ENCODE data around the gene PAQR9.
"Not testable (repeated sequence)": the region's sequence is repeated elsewhere in the genome, so short reads cannot be mapped to it uniquely, and the experiment has no call there.

PAQR9 gene, protein sequence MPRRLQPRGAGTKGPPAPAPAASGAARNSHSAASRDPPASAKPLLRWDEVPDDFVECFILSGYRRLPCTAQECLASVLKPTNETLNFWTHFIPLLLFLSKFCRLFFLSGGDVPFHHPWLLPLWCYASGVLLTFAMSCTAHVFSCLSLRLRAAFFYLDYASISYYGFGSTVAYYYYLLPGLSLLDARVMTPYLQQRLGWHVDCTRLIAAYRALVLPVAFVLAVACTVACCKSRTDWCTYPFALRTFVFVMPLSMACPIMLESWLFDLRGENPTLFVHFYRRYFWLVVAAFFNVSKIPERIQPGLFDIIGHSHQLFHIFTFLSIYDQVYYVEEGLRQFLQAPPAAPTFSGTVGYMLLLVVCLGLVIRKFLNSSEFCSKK

DNA sequence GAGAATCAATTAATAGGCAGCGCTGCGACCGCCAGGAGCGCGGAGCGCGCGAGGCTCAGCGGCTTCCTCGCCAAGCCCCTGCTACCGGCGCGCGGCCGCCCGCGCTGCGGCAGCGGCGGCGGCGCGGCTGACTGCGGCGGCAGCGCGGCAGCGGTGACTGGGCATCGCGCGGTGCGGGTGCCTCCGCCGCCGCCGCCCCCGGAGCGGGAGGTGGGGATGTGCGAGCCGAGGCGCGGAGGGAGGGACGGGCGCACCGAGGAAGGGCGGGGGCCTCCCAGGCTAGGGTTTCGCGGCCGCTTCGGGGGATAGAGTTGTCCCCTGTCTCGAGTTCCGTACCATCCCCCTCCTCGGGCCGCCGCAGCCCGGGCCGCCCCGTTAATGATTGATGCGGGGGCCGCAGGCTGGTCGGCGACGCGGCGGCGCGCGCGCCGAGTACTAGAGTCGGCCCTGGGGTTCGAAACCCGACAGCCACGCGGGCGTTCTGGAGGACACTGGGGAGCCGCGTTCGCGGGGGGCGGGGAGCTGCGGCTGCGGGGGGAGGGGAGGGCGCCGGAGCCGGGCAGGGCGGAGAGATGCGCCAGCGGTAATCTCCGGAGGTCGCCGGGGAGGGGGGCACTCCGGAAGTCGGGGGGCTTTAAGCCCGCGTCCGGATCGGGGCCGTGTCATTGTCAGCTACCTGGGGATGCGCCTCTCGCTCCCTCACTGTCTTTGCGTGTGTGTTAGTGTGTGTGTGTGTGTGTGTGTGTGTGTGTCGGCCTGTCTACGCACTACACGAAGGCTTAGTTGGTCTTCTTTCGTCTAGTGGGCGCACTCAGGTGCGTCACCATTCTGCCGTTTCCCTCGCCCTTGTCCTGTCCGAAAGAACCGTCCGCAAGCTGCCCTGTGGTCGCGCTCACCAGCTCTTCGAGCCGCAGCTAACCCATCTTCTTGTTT is at the start of gene PAQR9:
Gene PAQR9 (minus strand): TSS at position 159 of the 933 bp plus-strand sequence. CDS start 338 bp downstream, outside the sequence.
- DNase-seq = peak in 9 of 56 donors; percentile 3 to 61 (median 35)

DNA sequence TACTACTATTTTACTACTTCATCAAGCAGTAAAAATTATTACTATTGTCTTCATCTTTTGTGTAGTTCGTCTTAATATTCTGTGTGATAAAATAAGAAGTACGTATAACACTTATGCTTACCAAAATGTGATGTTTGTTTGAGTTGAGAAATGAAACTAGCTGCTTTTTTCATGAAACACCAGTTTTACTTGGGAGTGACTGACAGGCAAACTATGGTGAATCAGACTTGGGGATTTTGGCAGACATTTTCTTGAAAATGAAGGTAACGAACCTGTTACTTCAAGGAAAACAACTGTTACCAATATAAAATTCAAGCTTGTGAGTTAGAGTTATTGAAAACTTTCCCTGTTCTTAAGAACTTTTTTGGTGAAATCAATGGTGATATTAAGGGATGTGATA is 48.2 kb upstream of the PAQR9 start:
- DNase-seq = no peak

DNA sequence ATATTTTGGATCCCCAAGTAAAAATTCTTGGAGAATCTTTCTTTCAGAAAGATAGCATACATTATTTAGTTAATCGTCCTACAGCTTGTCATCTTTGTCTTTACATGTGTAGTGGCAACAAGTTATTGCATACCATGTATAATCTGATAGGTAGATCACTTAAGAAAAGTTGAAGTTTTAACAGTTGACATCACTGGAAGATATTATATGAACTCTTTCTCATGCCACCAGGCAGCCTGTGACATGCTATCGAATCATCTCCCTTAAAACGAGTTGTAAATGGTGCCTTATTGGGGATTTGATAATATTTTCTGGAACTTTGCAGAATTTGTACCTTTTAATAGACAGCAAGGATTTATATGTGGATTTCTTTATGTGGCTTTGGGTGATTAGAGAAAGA is 46.5 kb upstream of the PAQR9 start:
- no peak for DNase-seq

DNA sequence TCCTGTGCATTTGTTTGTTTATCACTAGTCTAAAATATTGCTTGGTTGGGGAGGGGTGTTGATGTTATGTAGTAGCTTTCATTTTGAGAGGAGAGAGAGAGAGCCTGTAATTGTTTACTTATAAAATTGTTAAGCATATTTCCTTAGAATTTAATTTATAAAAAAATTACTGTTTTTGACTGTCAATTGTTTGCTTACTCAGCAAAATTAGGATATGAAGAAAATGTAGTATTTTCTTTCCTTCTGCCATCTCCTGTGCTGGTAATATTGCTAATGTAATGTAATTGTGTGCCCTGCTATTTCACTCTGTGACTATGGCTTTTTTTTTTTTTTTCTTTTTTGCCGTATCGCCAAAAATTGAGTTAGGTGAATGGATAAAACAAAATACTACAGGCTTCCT is 41.3 kb upstream of the PAQR9 start:
- DNase-seq = no peak

DNA sequence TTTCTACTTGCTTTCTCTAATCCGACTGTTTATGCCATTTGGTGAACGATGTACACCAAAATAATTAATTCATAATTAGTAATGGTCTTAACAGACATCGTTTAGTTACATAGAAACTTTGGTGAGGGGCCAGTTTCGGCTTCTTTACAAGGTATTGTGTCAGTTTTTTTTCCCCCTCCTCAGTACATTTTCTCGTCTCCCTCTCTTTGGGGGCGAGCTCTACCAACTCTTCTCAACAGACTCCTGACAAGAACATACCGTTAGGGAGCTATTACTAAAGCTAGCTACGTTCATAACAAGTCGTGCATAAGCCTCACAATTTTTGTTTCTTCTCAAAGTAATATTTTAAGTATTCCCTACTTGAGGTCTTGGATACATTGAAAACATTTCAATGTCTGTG is 39.3 kb upstream of the PAQR9 start:
- no peak for DNase-seq

DNA sequence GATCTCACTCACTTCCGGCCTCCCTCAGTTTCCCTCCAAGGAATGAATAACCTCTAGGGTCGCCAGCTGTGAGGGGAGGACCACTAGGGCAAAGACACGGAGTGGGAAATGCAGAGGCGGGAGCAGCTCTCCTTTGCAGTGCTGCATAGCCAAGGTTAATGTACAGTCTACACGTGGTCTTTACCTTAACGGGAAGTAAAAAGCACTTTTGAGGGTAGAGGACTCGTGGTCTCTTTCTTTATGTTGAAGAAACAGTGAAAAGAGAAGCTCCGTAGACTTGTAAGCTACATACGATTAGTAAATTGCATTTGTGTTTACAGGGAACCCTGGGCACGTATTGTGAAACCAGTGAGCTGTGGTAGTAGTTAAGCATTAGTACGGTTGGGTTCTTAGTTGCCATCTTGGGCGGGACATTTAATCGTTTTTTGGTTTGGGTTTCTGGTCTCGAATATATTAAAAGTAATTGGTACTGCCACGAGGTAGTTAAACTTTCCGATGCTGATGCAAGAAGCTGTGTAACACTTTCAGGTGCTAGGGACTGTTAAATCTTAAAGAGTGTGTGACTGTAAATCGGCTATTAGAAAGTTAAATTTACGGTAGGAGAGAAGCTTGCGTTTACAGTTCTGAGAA is 38.7 kb upstream of the PAQR9 start:
- no peak for DNase-seq

DNA sequence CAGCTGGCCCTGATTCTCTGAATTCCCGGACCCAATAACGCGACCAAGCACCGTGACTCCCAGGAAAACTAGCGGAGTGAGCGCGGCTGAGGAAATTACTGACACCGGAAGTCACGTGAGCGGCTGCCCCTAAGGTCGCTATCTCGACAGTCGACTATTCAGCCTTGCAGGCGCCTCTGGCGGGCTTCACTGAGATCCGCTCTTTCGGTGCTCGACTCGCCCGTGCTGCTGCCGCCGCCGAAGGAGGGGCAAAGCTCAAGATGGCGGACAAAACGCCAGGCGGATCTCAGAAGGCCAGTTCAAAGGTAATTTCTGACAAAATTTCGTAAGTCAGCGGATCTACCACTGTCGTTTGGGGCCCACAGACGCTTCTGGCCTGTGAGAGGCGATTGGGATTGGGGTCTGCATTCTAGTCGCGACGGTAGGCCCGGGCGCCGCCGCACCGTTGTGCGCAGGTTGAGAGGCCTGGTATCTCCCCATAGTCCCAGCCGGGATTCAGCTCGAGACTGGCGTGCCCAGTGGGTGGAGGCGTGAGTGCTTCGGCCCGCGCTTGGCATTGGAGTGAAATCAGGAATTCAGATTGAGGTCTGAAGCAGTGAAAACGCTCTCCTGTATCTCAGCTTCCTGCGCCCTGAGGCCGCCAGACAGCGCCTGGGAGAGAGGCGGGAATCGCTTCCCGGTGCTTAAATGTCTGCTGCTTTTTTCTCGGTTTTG is 38.1 kb upstream of the PAQR9 start, which contains the start of gene U2SURP:
Gene U2SURP (plus strand): TSS at position 202 of the 714 bp plus-strand sequence. CDS start 59 bp downstream, at position 261.
- DNase-seq = peak; percentile 65 to 98 (median 94)

DNA sequence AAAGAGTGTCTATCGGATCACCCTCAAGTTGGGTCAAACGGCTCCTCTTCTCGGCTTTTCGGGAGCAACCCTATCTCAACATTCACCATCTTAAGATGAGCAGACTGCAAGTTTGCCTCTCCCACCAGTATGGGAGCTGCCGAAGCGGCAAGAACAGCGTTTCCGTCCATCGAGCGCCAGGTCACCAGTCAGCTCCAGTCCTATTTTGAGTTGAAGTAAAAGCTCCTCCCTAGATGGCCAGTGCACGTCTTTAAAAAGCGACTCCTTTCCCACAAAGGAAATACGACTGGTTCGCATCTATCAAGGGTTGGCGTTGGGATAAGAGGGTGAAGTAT is 37.5 kb upstream of the PAQR9 start:
- peak in 14 of 56 donors; percentile 41 to 80 (median 68) for DNase-seq

DNA sequence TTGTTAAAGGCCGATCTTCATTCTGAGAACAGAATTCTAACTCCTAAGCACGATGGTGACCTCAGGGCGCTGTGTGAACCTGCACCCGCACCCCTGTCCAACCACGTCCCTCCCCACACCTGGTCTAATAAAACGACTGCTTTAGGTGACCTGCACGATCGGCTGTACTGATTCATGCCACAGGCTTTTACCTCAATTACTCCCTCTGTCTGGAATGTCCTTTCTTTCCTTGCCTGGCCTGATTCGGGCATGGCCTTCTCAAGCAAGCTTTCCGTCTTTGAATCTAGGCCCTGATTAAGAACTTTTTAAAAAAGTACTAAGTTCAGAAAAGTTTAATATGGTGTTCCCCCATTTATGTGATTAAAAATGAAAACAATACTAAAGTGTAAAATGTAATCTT is 37.1 kb upstream of the PAQR9 start:
- DNase-seq = no peak

DNA sequence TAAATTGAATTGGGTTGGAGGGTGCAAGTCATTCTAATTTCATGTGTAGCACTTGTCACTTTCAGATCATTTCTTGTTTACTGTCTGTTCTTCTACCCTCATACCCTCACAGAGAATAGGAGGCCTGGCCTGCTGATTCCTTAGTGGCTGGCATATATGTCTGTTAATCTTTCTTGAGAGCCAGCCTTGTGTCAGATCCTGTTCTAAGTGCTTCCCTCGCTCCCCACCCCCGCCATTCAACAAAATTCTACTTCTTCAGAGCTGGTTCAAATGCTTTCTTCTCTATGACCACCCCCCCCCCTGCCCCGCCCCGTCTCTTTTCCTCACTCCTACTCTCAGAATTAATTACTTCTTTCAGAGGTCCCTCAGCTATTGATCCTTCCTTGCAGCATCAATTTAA is 36.4 kb upstream of the PAQR9 start:
- no peak for DNase-seq

DNA sequence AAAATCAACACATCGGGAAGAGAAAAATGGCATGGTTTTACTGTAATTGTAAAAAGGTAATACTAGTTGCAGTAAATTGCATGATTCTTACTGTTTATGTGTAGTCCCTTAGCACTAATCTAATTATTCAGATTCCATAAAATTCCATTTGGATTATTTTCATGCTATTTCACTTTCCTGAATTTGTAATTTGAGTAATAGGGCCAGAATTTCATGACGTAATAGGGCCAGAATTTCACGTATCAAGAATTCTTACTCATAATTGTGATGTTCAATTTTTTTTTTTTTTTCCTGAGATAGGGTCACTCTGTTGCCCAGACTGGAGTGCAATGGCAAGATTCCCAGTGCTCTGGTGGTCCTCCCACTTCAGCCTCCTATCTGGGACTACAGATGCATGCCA is 35.0 kb upstream of the PAQR9 start:
- no peak for DNase-seq

DNA sequence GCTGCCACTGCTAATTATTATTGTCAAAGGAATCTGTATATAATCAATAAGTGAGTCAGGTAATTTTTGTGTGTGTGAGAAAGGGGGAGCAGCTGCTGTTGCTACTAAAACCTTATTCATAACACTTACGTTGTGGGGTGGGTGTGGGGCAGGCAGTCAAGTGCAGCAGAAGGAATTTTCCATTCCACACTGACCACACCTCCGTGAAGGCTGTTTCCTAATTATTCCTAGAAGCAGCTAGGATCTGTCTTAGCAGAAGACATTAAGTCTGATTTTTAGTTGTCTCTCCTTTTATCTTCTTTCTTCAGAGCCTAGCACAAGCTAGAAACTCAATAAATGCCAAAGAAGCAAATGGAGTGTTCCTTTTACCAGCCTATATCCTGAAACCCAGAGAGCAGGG is 33.9 kb upstream of the PAQR9 start:
- DNase-seq = no peak

DNA sequence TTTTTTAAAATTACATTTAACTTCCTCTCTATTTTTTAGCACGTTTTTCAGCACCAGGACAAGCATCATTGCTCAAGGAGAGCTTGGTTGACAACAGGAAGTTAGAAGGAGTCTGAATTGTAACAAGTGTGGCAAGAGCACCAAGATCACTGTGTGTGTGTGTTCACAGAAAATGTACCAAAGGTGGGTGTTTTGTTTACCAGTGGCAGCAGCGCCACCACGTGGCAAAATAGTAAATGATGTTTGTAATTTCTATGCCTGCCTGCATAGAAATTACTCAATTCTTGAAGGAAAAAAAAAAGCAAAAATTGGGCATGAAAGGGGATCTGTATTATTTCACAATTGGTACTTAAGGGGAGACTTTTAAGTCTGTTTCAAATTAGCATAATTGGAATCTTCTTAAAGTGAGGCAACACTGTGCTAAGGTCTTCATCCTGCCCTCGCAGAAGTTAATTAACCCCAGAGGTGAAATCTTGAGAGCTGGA is 30.5 kb upstream of the PAQR9 start:
- DNase-seq = peak in 28 of 56 donors; percentile 1 to 76 (median 18)

DNA sequence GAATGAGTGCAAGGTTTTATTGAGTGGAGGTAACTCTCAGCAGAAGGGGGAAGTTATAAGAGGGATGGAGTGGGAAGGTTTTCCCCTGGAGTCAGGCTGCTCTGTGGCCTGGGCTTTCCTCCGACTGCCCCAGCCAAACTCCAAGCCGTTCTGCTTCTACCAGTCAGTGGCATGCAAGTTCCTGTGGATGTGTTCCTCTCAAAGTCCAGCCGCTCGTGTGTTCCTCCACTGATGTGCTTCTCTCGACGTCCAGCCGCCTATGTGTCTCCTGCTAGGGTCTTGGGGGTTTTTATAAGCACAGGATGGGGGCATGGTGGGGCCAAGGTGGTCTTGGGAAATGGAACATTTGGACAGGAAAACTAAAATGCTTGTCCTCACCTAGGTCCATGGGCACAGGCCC is 28.8 kb upstream of the PAQR9 start:
- DNase-seq = no peak

DNA sequence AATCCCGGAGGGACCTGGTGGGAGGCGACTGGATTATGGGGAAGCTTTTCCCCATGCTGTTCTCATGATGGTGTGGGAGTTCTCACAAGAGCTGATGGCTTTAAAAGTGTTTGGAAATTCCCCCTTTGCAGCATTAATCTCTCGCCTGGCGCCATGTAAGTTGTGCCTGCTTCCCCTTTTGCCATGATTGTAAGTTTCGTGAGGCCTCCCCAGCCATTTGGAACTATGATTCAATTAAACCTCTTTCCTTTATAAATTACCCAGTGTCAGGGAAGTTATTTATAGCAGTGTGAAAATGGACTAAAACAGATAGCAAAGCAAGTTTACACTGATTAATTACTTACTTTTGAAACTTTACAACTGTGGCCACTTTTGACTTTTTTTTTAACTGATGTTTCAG is 27.2 kb upstream of the PAQR9 start:
- DNase-seq = no peak

DNA sequence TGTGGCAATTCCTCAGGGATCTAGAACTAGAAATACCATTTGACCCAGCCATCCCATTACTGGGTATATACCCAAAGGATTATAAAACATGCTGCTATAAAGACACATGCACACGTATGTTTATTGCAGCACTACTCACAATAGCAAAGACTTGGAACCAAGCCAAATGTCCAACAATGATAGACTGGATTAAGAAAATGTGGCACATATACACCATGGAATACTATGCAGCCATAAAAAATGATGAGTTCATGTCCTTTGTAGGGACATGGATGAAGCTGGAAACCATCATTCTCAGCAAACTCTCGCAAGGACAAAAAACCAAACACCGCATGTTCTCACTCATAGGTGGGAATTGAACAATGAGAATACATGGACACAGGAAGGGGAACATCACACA is 25.4 kb upstream of the PAQR9 start:
- not testable (repeated sequence) for DNase-seq

DNA sequence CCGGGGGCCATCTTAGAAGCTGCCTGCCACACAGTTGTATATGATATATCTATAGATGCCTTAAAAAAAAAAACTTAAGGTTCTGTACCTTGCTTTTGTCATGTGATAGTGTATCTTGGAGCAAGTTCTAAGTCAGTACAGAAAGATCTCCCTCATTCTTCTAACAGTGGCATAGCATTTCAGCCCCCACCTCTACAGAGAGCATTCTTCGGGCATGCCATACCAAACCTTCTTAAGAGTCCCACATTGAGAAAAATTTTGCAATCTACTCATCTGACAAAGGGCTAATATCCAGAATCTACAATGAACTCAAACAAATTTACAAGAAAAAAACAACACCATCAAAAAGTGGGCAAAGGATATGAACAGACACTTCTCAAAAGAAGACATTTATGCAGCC is 24.7 kb upstream of the PAQR9 start:
- DNase-seq = not testable (repeated sequence)

DNA sequence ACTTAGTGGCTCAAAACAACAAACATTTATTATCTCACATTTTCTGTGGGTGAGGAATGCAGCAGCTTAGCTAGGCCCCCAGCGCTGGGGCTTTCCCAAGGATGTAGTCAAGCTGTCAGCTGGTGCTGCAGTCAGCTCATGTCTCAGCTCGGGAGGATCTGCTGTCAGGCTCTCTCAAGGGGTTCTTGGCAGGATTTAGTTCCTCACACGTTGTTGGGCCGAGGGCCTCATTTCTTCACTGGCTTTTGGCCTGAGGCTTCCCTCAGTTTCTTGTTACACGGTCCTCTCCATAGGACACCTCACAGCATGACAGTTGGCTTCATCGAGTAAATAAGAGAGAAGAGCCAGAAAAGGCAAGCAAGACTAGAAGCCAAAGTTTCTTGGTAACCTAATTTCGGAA is 24.2 kb upstream of the PAQR9 start:
- no peak for DNase-seq

DNA sequence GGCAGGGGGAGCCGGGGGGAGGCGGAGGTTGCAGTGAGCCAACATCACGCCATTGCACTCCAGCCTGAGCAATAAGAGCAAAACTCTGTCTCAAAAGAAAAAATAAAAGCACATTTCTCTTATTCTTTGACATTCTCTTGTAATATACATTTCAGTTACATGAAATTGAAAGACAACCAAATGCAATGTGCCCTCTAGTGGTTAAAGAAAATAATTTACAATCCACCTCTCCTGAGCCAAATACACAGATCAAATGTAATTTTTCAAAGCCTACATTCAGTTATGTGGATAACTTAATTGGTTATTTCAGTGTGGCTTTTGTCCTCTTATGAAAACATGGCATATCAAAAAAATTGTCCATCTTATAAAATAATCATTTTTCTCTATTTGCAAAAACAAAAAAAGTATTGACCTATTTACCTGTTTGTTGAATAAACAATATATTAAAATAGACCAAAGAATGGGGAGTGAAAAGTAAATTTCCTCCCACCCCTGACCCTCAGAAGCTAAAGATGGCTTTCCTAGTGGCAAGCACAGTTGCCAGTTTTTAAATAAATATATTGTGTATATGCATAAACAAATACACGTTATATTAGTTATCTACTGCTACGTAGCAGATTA is 23.7 kb upstream of the PAQR9 start:
- DNase-seq = peak in 1 of 56 donors; percentile 7

DNA sequence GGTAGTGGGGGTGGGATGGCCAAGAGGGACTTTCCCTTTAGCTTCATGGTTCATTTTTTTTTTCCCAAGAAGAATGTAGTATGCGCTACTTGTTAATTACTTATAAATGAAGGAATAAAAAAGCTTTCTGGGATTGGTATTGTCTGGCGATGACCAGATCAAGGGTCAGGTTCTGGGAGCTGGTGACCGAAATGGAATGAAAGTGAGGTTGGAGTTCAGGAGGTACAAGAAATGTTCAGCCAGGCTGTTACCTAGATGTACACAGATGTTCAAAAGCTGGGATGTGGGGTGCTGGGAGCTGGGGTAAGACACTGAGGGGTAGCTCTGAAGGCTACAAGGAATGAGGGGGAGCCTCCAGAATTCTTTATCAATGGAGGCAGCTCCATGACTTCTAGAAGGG is 20.8 kb upstream of the PAQR9 start:
- DNase-seq = no peak

DNA sequence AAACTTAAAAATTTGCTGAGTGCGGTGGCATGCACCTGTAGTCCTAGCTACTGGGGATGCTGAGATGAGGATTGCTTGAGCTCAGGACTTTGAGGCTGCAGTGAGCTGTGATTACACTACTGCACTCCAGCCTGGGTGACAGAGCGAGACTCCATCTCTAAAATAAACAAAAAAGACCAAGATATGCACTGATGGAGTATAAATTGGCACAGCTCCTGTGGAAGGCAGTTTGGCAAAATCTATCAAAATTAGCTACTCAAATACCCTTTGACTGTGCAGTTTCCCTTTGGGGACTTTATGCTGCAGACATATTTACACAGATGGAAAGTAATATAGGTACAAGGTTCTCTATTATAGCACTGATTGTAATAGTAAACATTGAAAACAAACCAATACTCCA is 19.8 kb upstream of the PAQR9 start:
- DNase-seq = no peak

Measured in amygdala (tissue), 56 donors.